ENCODE data around the gene LYPD1. TPM values are rescaled to one million over a fixed set of nuclear protein-coding genes. Genes with fewer than 3 reads are reported as not detected.

The LYPD1 gene
- total RNA-seq, 1 experiment from 2014 or later, result 5.1 TPM

- Histone ChIP-seq H4K20me1 (ENCODE audit: insufficient read depth) (no peaks in the 10 kb centered on the region), H3K79me2 (ENCODE audit: low read depth) (no peaks in the 10 kb centered on the region), H3K27me3 (ENCODE audit: insufficient read depth, low read depth) (no peaks in the 10 kb centered on the region), H3K4me3 (no peak overlapping the region), H3K4me2 (no peak overlapping the region), H2AFZ (no peak overlapping the region), H3K9me3 (ENCODE audit: insufficient read depth, low read depth) (no peaks in the 10 kb centered on the region), H3K9me2 (ENCODE audit: insufficient read depth) (no peaks in the 10 kb centered on the region), H3F3A (ENCODE audit: insufficient read depth, low read depth) (no peaks in the 10 kb centered on the region), H3K27ac (no peak overlapping the region), H3K36me3 (ENCODE audit: low read depth) (no peaks in the 10 kb centered on the region), H3K4me1 (replicated peaks; ENCODE audit: insufficient read depth) (no peaks in the 10 kb centered on the region)
- TF ChIP-seq, protein P1, sequence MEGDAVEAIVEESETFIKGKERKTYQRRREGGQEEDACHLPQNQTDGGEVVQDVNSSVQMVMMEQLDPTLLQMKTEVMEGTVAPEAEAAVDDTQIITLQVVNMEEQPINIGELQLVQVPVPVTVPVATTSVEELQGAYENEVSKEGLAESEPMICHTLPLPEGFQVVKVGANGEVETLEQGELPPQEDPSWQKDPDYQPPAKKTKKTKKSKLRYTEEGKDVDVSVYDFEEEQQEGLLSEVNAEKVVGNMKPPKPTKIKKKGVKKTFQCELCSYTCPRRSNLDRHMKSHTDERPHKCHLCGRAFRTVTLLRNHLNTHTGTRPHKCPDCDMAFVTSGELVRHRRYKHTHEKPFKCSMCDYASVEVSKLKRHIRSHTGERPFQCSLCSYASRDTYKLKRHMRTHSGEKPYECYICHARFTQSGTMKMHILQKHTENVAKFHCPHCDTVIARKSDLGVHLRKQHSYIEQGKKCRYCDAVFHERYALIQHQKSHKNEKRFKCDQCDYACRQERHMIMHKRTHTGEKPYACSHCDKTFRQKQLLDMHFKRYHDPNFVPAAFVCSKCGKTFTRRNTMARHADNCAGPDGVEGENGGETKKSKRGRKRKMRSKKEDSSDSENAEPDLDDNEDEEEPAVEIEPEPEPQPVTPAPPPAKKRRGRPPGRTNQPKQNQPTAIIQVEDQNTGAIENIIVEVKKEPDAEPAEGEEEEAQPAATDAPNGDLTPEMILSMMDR (conservative IDR thresholded peaks at IDR 0.05), result no peak
- TF ChIP-seq EZH2 (IDR thresholded peaks at IDR 0.05; ENCODE audit: low read depth), result no peak
- BruUV-seq (replicated peaks), result no TSS peak
- DNase-seq, result no peak
- intact Hi-C loops (cut with micrococcal nuclease; ENCODE audit: unreplicated experiment), result no loop called here
- POLR2A ChIA-PET (ENCODE audit: unreplicated experiment), result no interaction called here
- CTCF ChIA-PET, result no interaction called here
Measured at GRCh38 chr2:132678483-132678882, 8.5 kb upstream of the LYPD1 start.

DNA sequence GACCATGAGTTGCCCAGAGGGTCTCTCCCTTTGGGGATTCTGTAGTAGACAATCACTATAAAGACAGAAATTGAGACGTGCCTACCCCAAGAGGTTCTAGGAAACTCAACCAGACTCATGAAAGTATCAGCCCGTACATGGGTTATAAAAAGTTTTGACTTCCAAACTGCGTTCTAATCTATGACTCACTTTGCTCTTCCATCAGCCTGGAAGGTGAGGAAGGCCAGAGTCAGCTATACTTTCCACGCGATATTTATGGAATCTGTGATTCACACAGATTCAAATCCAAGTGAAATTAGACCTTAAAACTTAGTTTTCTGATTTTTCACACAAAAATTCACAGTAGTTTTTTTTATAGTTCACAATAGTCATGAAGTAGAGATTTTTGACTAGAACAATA lies 7.7 kb upstream of the LYPD1 start:
- Histone ChIP-seq H3K9me2 (ENCODE audit: insufficient read depth) (no peaks in the 10 kb centered on the region), H3K27me3 (ENCODE audit: insufficient read depth, low read depth) (no peaks in the 10 kb centered on the region), H3K4me1 (replicated peaks; ENCODE audit: insufficient read depth) (peaks cover 1% of the 10 kb centered on the region; the same call in 1 of the 2 replicates), H3K9me3 (ENCODE audit: insufficient read depth, low read depth) (no peaks in the 10 kb centered on the region), H3K79me2 (ENCODE audit: low read depth) (no peaks in the 10 kb centered on the region), H4K20me1 (ENCODE audit: insufficient read depth) (no peaks in the 10 kb centered on the region), H2AFZ (no peak overlapping the region), H3K36me3 (ENCODE audit: low read depth) (no peaks in the 10 kb centered on the region), H3K4me3 (no peak overlapping the region), H3K27ac (no peak overlapping the region), H3K4me2 (no peak overlapping the region), H3F3A (ENCODE audit: insufficient read depth, low read depth) (no peaks in the 10 kb centered on the region)
- intact Hi-C loops (cut with micrococcal nuclease; ENCODE audit: unreplicated experiment), result no loop called here
- no peak for DNase-seq
- CTCF ChIA-PET, result interaction anchor here (0.6 kb wide), 1 partner anchor 497 kb away, joined by 3 read pairs; no protein-coding TSS in a partner anchor
- BruUV-seq (replicated peaks), result no TSS peak
- TF ChIP-seq, protein P1 (conservative IDR thresholded peaks at IDR 0.05), result no peak
- TF ChIP-seq EZH2 (IDR thresholded peaks at IDR 0.05; ENCODE audit: low read depth), result no peak
- POLR2A ChIA-PET (ENCODE audit: unreplicated experiment), result no interaction called here

GRCh38 chr2:132676999-132677398 lies 7.0 kb upstream of the LYPD1 start:
- Histone ChIP-seq H3K9me3 (ENCODE audit: insufficient read depth, low read depth) (no peaks in the 10 kb centered on the region), H3K27ac (no peak overlapping the region), H2AFZ (no peak overlapping the region), H3K4me3 (no peak overlapping the region), H4K20me1 (ENCODE audit: insufficient read depth) (no peaks in the 10 kb centered on the region), H3K36me3 (ENCODE audit: low read depth) (no peaks in the 10 kb centered on the region), H3K4me2 (no peak overlapping the region), H3K9me2 (ENCODE audit: insufficient read depth) (no peaks in the 10 kb centered on the region), H3K27me3 (ENCODE audit: insufficient read depth, low read depth) (no peaks in the 10 kb centered on the region), H3K79me2 (ENCODE audit: low read depth) (no peaks in the 10 kb centered on the region), H3F3A (ENCODE audit: insufficient read depth, low read depth) (peaks cover under 1% of the 10 kb centered on the region; the same call in 1 of the 2 replicates), H3K4me1 (replicated peaks; ENCODE audit: insufficient read depth) (peaks cover 8% of the 10 kb centered on the region)
- intact Hi-C loops (cut with micrococcal nuclease; ENCODE audit: unreplicated experiment), result no loop called here
- ChIA-PET POLR2A (ENCODE audit: unreplicated experiment) (no interaction called here), CTCF (interaction anchor here (0.6 kb wide), 1 partner anchor 497 kb away, joined by 3 read pairs; no protein-coding TSS in a partner anchor)
- TF ChIP-seq, protein P1 (conservative IDR thresholded peaks at IDR 0.05), result peak; percentile 60
- no peak for TF ChIP-seq EZH2 (IDR thresholded peaks at IDR 0.05; ENCODE audit: low read depth)
- no TSS peak for BruUV-seq (replicated peaks)
- no peak for DNase-seq

Data from PC-9 (cell line).